NCI-H226 (cell line): ENCODE data around the gene FAXC.
"Not testable (repeated sequence)": the region's sequence is repeated elsewhere in the genome, so short reads cannot be mapped to it uniquely, and the experiment has no call there.

Experiments used
- DNase-seq: peaks from one replicate; pipeline ENCODE4 v3.0.0-alpha.2; 2015

FAXC gene

DNA sequence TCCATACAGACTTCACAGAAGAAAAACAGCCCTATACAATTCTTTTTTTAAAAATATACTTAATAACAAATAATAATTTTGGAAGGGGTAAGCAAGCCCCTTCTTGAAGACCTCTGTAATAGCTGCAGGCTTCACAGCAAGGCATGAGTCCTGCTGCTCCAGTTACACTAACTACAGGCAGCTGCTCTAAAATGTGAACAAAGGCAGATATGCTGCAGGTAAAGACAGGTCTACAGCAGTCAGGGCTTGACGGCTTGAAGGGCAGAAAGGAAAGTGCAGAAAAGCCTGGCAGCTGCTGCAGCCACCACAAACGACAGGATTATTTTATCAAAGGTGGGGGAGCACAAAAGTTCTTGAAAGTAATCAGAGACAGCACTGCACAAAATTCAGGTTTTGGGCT is 11.3 kb downstream of the FAXC start:
- DNase-seq = no peak

DNA sequence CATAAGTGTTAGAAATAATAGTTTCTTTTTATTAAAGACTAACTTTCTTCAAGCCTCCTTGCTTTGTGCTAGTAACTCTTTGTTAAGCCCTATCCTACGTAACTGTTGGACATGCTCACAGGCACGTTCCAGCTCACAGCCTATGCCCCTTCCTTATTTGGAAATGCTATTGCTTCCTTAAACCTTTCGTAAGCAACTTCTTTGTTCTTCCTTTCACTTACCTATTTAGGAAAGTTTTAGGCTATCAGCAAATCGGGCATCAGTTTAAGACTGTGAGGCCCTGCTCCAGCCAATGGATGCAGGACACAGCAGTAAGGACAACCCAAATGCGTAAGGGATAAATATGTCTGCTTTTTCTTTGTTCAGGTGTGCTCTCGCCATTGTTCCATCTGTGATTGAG is 14.2 kb downstream of the FAXC start:
- DNase-seq = not testable (repeated sequence)

DNA sequence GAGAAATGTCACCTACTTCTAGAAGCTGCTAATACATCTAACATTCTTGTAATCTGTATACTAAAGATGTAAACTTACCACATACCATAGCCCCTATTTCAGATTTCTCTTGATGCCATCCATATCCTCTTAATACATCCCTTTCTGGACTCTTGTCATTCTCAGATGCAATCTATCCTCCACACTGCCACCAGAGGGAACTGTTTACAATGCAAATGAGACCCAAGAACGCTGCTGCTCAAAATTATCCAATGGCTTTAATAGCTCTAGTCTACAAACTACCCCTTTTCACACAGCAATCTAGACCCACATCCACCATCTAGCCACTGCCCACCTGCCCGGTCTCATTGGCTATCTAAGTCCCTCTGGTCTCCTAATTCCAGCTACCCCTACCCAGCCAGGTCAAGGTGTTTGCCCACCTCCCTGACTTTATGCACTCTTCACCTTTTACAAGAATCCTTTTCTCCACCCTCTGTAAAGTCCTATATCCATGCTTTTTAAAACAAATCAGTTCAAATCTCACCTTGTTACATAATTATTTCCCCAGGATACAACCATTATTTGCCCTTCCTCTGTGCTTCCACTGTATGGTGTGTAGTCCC is 14.8 kb downstream of the FAXC start:
- no peak for DNase-seq

DNA sequence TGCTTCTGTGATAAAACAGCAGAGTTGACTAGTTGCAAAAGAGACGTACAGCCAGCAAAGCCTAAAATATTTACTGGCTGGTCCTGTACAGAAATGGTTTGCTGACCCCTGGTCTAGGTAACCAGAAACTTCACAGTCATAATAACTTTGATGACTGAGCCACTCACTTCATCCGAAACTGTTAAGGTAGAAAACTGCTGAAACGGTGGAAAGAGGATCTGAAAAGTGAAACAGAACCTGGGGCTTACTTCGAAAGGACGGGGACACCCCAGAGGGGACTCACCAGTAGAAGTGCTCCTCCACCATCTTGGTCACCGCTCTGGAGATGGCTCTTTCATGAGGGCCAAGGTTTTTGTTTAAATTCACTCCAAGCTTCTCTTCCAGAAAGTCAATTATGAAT is 16.4 kb downstream of the FAXC start:
- DNase-seq = no peak

DNA sequence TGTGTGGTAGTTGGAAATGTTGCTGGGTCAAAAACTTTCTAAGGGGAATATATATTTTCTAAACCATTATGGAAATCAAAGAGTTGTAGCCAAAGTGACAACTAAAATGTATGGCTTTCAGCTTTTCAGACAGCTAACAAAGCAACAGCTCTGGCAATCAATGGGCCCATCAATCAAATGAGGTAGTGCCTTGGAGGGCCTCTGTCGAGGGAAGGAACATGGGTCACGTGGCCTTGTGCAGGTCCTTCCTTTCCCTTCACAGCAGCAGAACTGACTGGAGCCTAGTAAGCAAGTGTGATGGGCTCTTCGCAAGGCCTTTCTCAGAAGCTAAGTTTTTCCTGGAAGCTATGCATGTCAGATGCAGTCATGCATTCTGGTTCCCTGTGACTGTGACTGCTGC is 17.9 kb downstream of the FAXC start:
- DNase-seq = no peak

DNA sequence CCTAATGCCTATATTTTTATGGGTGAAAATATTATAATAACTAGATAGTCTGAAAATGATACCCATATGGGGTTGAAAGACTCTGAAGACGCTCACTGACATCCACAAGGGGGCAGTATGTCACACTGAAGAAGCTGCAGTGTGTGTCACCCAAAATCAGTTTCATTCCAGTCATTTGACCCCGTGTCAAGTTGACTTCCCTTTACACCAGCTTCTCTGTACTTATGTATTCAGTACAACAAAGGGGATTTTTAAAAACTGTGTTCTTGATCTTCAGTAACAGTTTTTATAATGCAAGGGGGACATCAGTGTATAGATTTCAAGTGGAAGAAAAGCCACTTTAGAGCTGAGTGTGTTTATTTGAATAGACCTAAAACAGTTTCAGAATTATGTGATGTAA is 19.3 kb downstream of the FAXC start:
- DNase-seq = peak; percentile 12

DNA sequence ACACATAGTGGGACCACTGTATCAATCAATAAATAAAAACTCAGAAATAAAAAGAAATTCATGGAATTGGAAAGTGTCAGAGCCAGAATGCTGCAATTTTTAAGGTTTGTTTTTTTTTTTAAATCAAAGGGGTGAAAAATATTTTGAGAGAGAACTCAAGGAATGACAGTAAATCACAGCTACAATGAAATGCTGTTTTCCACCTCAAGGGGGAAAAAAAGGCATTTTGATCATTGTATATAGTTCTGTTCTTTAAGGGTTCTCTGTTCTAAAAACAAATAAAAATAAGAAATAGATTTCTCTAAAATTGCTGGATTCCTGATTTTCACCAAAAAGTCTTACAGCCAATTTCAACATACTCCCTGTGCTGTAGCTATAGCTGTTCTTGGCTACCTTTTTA is 24.5 kb downstream of the FAXC start:
- no peak for DNase-seq

DNA sequence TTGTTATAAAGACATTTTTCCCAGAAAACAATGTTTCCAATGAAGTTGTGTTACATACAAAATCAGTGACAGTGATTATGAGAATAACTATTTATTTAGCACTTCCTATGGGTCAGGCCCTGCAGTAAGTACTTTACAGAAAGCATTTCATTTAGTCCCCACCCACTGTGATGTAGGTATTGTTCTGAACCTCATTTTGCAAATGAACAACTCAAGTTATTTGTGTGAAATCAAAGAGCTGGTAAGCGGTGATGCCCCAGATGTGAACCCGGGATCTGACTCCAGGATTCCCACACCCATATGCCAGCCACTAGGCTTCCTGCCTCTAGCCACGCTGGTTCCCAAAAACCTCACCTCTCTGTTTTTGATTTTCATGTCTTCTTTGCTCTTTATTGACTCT is 30.9 kb downstream of the FAXC start:
- no peak for DNase-seq

DNA sequence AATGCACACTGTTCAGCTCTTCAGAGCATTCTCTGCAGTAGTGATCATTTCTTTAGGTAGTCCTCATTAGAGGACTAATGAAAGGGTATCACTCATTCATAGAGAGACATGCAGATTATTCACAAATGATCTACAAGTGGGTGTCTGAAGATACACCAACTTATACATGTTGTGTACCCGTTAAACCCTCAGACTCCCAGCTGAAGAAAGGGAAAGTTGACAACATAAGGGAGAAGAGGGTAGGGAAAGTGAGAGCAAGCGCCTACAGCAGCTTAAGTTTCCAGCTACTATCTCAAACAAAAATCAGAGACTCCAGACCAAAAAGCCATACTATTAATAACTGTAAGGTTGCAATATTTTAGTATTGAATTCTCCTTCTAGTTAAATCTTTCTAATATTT is 37.1 kb downstream of the FAXC start:
- DNase-seq = no peak

DNA sequence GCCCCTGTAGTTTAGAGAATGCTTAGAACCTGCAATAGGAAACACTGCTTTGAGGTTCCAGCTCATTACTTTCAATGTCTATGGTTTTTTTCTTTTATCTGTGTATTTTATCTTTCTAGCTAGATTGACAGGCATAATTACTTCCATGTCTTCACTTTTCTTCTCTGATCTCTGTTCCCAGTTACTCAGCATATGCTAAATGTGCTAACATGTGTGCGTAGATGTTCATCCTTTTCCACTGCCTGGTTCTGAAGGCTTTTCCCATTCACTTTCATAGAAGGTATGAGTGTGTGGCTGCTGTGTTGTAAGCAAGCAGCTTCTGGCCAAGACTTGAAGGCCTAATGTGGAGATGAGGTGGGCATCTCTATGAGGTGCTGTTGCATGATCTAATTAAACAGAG is 38.9 kb downstream of the FAXC start:
- no peak for DNase-seq

DNA sequence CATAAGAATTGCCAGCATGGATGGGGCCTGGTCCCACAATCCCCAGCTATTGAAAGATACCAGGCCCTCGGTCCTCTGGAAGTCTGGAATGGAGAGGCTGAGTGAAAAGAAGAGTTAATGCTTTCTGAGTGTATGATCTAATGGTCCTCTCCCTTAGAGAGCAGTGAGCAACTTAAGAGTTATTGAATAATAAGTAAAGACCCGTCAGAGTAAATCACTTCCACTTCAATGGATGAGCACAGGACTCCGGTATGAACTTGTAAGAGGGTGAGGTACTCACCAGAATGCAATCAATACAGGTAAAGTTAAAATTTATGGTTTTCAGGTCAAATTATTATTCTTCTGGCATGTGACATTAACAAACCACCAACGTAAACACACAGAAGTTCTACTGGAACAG is 39.9 kb downstream of the FAXC start:
- DNase-seq = no peak

DNA sequence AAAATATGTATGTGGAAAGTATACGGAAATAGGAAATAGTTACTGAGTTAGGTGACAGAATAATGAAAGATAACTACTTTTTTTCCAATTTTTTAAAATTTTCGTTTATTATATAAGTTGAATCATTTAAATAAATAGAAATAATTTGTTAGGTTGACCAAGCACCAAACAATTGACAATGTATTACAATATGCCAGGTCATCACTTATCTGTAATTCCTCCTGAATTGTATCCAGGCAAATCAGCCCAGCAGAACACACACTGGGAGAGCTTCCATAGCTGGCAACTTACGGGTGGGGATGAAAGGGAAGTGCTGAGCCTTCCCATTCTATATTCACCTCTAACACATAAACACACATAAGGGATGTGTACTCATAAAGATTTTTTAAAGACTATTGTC is 40.7 kb downstream of the FAXC start:
- no peak for DNase-seq

DNA sequence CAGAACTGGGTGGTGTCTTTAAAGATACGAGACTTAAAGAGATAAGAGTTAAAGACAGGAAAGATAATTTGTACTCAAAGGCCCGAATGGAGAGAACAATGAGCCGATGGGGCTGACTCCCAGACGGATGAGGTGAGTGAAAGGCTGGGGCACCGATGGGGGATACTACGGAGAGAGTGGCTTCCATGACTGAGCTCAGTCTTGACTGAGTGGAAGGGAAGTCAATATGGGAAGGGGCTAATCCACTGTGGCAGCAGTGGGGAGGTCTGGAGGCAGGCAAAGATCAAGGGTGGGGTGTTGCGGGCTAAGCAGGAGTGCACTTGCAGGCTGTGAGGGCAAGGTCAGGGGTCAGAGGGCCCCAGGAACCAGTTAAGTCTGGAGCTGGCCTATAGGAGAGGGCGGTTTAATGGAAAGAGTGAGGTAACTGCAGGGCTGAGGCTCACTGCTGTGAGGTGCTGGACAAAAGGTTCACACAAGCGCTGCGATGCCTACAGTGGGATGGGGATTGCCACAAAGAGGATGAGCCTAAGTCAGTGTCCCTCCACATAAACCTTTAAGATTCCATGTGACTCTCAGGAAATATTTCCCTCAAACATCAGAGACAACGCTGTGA is 42.1 kb downstream of the FAXC start:
- no peak for DNase-seq

DNA sequence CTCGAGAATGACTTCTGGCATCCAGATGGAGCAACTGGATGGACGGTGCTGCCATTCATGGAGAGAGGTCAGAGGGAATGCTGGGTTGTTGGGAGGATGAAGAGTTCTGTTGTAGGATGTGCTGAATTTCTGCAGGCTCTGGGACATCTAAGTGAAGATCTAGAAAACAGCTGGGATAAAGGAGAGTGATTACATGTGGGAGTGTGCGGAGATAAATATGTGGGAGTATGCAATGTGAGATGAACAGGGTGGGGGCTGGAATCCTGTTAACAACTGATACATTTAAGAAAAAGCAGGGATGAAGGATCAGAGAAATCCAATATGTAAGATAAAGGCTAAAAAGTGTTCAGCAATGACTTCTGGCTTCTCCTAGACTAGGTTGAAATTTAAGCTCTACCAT is 43.1 kb downstream of the FAXC start:
- no peak for DNase-seq

DNA sequence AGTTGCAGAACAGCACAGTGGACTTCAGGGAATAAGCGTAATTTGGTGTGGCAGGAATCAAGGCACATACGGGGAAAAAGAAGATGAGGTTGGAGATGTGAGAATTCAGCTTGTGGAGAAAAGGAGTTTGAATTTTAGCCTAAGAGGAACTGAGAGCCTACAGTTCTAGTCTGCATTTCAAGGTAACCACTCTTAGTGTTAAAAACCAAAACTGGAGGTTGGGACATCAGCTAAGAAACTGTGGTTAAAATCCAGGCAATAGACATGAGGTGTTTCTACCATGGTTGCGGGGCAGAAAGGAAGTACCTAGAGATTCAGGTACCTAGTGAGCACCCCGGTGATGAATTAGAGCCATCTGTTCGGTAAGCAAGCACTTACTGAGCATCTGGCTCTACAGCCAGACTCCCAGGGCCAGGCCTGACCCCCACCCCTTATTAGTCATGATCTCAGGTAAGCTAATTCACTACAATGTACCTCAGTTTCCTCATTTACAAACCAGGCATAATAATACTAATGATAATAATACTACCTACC is 44.4 kb downstream of the FAXC start:
- DNase-seq = no peak

DNA sequence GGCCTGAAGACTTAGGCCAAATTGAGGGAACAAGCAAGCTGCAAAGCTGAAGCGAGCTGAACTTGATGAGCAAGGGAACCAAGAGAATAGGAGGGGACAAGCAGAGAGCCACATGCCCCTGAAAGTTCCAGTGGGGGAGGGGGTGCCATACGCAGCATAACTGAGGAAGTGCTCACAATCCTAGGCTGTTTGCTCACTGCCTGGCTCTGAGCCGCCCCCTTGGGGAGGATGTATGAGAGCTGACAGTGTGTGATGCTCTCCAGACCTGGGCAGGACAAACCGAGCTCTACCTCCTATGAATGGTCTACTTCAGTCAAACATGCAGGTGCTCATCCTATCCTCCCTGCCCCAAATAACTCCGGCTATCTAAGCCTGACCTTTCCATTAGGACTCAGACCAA is 52.1 kb downstream of the FAXC start:
- DNase-seq = no peak

DNA sequence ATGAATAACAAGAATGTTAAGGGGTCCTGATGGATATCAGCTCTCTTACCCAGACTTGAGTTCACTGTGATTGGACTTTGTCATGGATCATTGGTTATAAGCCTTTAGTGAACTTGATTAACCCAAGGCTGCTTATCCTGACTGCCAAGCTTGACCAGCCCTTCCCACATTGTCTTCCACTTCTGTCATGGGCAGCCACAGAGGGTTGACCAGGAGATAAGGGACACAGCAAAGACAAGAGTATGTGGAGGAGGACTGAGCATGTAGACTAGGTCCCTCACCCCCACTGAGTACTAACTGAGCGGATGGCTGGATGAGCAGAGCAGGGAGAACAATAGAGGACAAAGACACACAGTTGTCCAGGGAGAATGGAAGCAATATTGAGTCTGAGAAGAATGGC is 52.5 kb downstream of the FAXC start:
- no peak for DNase-seq

DNA sequence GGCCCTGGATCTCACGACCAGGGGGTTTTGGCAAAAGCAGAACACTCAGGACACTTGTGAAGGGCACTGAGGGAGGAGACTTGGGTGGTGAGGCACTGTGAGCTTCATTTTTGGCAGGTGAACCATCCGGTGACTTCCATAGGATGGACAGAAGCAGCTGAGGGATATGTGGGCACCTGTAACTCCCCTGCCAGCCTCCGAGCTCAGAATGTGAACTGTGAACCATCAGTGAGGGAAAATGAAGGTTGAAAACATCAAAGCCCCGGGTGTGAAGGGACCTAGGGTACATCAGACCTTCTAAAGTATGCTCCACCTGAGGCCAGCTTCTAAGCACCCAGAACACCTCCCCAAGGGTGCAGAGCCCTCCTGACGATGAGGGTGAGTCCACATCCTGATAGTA is 53.2 kb downstream of the FAXC start:
- no peak for DNase-seq

DNA sequence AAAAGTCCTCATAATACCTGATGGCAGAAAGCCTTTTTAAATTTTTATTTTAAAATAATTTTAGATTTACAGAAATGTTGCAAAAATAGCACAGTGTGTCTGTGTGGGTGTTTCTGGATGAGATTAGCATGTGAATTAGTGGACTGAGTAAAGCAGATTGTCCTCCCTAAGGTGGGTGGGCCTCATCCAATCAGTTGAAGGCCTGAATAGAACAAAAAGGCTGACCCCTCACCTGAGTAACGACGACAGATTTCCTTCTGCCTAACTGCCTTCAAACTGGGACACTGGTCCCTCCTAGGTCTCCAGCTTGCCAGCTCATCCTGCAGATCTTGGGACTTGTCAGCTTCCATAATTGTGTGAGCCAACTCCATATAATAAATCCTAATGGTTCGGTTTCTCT is 54.2 kb downstream of the FAXC start:
- no peak for DNase-seq

DNA sequence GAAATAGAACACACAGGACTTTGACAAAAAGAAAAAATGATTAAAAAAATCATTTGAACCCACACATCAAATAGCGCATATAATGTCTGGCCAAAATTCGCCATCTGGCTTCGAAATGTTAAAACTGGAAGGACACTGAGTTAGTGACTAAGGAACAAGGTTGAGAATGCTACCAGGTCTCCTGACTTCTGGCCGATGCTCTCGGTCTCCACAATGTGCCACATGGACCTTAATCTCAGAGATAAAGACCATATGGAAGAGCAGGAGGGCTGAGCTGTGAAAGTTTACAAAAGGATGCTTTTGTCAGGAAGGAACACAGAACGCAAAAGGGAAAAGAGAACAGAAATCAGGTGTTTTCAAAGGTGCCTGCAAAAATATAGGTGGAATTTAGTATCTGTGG is 54.7 kb downstream of the FAXC start:
- no peak for DNase-seq

DNA sequence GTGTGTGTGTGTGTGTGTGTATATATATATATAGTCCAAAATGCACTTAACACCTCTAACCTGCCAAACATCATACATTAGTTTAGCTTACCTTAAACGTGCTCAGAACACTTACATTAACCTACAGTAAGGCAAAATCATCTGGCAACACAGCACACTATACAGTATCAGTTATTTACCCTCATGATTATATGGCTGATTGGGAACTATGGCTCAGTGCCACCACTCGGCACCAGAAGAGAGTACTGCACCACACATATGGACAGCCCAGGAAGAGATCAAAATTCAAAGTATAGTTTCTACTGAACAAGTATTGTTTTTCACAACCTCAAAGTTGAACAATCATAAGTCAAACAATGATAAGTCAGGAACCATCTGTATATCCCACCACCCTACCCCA is 59.8 kb downstream of the FAXC start:
- DNase-seq = no peak

DNA sequence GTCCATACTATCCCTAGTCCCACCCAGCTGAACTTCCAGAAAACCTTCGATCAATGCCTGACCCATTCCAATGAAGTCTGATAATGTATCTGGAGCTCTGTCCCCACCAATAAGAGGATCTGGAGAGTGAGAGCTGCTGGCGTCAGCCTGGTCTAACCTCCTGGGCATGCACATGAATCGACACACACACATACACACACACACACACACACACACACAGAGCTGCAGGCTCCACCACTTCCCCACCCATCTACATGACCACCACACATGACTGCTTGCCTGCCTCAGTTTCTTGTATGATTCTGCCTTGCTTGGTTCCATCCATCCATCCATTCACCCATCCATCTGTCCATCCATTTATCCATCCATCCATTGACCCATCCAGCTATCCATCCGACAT is 60.8 kb downstream of the FAXC start:
- DNase-seq = no peak

DNA sequence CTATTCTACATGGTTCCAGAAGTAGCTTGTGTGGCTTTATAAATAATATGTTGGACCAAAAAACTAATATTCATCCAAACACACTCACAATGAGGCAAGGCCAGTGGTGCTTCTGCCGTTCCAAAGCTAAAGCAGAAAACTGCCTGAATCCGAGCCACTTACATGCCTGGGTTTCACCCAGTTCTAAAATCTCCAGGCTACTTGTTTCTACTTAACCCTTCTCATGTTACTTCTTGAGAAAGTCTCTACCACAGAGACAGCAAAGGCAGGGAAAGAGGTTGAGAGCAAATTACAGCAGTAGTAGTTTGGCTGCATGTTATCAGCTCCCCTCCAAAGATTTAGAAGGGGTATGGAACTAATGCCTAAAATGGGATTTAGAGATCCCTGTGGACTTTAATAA is 62.0 kb downstream of the FAXC start:
- no peak for DNase-seq

DNA sequence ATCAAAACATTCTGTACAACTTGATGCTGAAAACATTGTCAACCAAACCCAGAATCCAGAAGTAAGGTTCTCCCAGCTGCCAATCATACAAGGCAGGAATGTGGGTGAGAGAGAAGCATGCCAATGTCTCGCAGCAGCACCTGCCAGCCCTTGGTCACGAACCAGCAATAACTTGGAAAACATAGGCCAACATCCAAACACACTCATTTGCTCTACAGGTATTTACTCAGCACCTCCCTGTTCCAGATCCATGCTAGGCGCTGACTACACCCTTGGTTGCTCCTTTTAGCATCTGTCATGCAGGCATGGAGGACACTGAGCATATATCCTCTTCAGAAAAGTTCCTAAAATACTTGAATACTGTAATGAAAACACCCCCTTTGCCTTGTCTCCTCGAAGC is 63.6 kb downstream of the FAXC start:
- DNase-seq = no peak

DNA sequence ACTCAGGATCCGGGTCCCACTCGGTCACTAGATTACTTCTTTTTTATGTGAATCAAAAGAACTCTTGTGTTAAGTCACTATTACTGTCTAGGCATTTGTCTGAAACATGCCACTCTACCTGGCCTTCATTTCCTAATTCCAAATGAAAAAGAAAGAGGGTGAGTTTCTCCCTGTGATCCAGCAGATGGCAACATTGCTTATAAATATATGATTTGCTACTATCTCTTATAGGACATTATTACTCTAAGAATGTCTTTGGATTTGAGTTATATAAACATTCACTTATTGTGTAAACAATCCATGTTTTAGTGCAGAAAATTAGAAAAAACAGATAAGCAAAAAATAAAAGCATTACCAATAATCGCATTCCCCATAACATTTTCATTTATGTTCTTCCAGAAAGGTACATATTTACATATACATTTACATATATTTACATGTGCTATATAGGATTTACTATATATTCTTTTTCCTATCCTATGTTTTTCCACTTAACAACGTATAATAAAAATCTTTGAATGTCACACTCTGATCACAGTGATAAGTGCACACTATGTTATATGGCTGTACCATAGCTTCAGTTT is 66.9 kb downstream of the FAXC start:
- DNase-seq = no peak
